ENCODE results near the gene MCCC1.

GRCh38 chr3:183032880-183033555 lies 66.3 kb downstream of the MCCC1 start:
- TF ChIP-seq EZH2 (IDR thresholded peaks at IDR 0.05; ENCODE audit: borderline replicate concordance, insufficient read depth, low read depth, low read length, poor library complexity, severe bottlenecking) (no peak), CTCF (IDR thresholded peaks at IDR 0.05) (no peak)
